Peyer's patch (tissue), 4 donors: ENCODE results near the gene KBTBD3. TPM values are rescaled to one million over a fixed set of nuclear protein-coding genes. Genes with fewer than 3 reads are reported as not detected.

Experiments
- DNase-seq, 3 donors: peaks; one replicate each; pipeline ENCODE4 v3.0.0-alpha.2; 2017 to 2019
- H3K27ac ChIP-seq, 4 donors: fragments of 200-600 bp; sonication (generic); one replicate each; pipeline ENCODE4 v1.5.1; 2016 to 2019
- H3K27me3 ChIP-seq, 2 donors: fragments of 200-600 bp; sonication (generic); one replicate each; pipeline ENCODE4 v1.5.1; 2019
- H3K36me3 ChIP-seq, 3 donors: fragments of 200-600 bp; sonication (generic); one replicate each; pipeline ENCODE4 v1.5.1; 2016 to 2019
- H3K4me1 ChIP-seq, 4 donors: fragments of 200-600 bp; sonication (generic); one replicate each; pipeline ENCODE4 v1.5.1; 2016 to 2019
- H3K4me3 ChIP-seq, 4 donors: fragments of 200-600 bp; sonication (generic); 1 replicate in 3 of 4; 2 replicates in 1 of 4; pipeline ENCODE4 v1.5.1; 2016 to 2019; ENCODE audit warnings: mild to moderate bottlenecking in 1 of 4
- H3K9me3 ChIP-seq, 4 donors: fragments of 200-600 bp; sonication (generic); one replicate each; pipeline ENCODE4 v1.5.1; 2016 to 2019; ENCODE audit warnings: mild to moderate bottlenecking in 1 of 4
- POLR2A ChIP-seq, 2 donors: fragments of 450-650 bp; IDR thresholded peaks; one replicate each; pipeline ENCODE4 v1.5.1; 2017; ENCODE audit warnings: antibody characterized with exemption in 2 of 2, mild to moderate bottlenecking in 2 of 2, moderate library complexity in 2 of 2
- total RNA-seq, 4 donors: library from RNA; depleted of rRNA; stranded (reverse); fragments of >200 nt; gene quantifications; one replicate each; pipeline ENCODE4 v1.1.0, GENCODE V29; 2016
- TF ChIP-seq, protein P1 (sequence below), 6 experiments: fragments of 450-650 bp in 4 of 6; fragments of 200-600 bp in 2 of 6; sonication (generic) in 1 of 6; IDR thresholded peaks; one replicate each; pipeline ENCODE4 v1.5.1; 2017 to 2019; ENCODE audit warnings: antibody characterized with exemption in 6 of 6, mild to moderate bottlenecking in 3 of 6, moderate library complexity in 1 of 6

Gene KBTBD3
- total RNA-seq, 4 donors from 2014 or later: 1.7 to 15.4 (median 11.9) TPM

DNA sequence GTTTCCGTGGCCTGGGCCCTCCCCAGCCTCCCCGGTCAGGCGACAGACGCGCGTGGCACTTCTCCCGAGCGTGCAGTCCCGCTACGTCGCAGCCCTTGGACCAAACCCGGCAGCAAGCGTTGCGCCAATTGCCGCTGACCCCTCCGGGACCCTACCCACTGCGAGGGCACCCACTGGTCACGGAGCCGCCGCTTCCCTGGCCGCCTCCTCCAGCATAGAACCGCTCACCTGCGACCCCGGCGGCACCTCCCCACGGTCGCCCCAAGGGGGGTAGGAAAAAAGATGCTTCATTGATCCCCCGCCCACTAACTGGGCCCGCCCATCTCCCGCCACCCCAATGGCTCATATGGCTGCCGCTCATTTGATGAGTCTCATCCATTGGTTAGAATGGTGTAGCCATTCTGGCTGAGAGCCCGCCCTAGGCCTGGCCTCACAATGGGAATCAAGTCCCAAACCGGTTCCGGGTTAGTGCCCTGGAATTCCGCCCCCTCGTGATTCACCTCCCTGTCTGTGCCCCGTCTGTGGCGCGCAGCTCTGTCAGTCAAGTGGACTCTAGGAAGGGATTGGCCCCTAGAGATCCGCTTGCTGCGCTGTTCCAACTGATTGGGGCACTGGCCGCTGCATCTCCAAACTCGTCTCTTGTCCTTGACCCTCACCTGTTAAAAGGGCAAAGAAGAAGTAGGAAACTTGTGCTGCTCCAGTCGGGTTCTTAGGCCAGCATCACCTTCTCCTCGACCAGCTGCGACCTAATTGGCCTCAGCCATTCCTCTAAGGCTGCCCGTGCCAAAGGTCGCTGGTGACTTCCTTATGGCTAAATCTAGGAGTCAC, 55.0 kb downstream of the KBTBD3 start, which contains the start of gene MSANTD4:
Gene MSANTD4, minus strand, starts transcription at position 274 of the 828 bp plus-strand sequence. CDS start 11,323 bp downstream, outside the sequence.
- H3K27me3 ChIP-seq: no peaks in the 10 kb centered on the region
- TF ChIP-seq, protein P1, sequence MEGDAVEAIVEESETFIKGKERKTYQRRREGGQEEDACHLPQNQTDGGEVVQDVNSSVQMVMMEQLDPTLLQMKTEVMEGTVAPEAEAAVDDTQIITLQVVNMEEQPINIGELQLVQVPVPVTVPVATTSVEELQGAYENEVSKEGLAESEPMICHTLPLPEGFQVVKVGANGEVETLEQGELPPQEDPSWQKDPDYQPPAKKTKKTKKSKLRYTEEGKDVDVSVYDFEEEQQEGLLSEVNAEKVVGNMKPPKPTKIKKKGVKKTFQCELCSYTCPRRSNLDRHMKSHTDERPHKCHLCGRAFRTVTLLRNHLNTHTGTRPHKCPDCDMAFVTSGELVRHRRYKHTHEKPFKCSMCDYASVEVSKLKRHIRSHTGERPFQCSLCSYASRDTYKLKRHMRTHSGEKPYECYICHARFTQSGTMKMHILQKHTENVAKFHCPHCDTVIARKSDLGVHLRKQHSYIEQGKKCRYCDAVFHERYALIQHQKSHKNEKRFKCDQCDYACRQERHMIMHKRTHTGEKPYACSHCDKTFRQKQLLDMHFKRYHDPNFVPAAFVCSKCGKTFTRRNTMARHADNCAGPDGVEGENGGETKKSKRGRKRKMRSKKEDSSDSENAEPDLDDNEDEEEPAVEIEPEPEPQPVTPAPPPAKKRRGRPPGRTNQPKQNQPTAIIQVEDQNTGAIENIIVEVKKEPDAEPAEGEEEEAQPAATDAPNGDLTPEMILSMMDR (IDR thresholded peaks at IDR 0.05): peak in 2 of 6 experiments; percentile 8 to 19
- no peak for TF ChIP-seq POLR2A (IDR thresholded peaks at IDR 0.05)
- no peaks in the 10 kb centered on the region for H3K36me3 ChIP-seq
- DNase-seq: peak; percentile 96 to 99 (median 97)
- peak within 1 kb of the TSS; percentile 72 to 85 (median 80) for H3K4me3 ChIP-seq
- H3K27ac ChIP-seq: peak within 1 kb of the TSS; percentile 61 to 87 (median 74)
- H3K4me1 ChIP-seq: peaks cover 0 to 18% (median 6%) of the 10 kb centered on the region in 4 donors
- H3K9me3 ChIP-seq: no peaks in the 10 kb centered on the region

DNA sequence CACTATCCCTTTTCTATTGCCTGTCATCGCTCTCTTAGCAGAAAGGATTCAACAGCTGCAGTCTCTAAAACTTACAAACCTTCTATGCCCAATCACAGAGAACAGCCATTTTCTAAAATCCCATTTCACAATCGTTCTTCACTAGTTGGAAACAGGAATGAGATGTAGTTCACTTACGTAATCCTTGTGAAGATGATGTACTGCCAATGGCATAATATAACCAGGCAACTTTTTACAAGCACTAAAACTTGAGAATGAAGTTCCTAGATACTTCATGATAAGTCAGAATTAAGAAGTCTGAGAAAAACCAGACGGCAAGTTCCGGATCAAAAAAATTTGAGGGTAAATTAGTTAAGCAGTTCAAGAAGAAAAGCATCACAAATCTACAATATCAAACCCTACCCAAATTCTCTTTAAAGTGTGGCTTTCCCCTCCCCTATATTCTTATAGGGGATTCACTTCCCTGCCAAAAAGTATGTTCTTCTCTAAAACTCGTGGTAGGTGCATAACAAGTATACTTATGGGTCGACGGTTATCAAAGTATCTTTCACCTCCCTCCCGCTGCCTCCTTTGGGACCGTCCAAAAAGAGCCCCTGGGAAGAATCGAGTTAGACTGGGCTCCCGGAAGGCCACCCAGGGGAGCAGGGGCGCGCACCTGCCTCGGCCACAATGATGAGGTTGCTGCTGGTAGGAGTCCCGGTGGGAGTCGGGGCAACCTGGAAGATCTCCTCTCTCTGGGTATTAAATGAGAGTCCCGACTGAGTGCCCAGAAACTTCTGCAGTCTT, 55.8 kb downstream of the KBTBD3 start:
- DNase-seq: peak in 1 of 3 donors; percentile 27
- no peaks in the 10 kb centered on the region for H3K36me3 ChIP-seq
- peak overlapping the region; percentile 61 to 87 (median 64) for H3K27ac ChIP-seq
- TF ChIP-seq, protein P1 (IDR thresholded peaks at IDR 0.05): no peak
- no peak for TF ChIP-seq POLR2A (IDR thresholded peaks at IDR 0.05)
- no peaks in the 10 kb centered on the region for H3K27me3 ChIP-seq
- H3K4me1 ChIP-seq: peaks cover 0 to 23% (median 6%) of the 10 kb centered on the region in 4 donors
- peak overlapping the region; percentile 72 to 85 (median 80) for H3K4me3 ChIP-seq
- H3K9me3 ChIP-seq: no peaks in the 10 kb centered on the region

- Histone ChIP-seq H3K27ac (no peak overlapping the region), H3K4me1 (peaks cover 0 to 23% (median 6%) of the 10 kb centered on the region in 4 donors), H3K36me3 (no peaks in the 10 kb centered on the region), H3K27me3 (no peaks in the 10 kb centered on the region), H3K4me3 (no peak overlapping the region), H3K9me3 (no peaks in the 10 kb centered on the region)
- no peak for DNase-seq
- TF ChIP-seq, protein P1 (IDR thresholded peaks at IDR 0.05): no peak
- no peak for TF ChIP-seq POLR2A (IDR thresholded peaks at IDR 0.05)
Observed at GRCh38 chr11:106017093-106017492, 60.1 kb downstream of the KBTBD3 start.

- Histone ChIP-seq H3K36me3 (peaks cover 0 to 8% (median 0%) of the 10 kb centered on the region in 3 donors), H3K27me3 (no peaks in the 10 kb centered on the region), H3K4me3 (no peak overlapping the region), H3K27ac (no peak overlapping the region), H3K4me1 (peaks cover 0 to 9% (median 0%) of the 10 kb centered on the region in 4 donors), H3K9me3 (no peaks in the 10 kb centered on the region)
- TF ChIP-seq, protein P1 (IDR thresholded peaks at IDR 0.05): no peak
- TF ChIP-seq POLR2A (IDR thresholded peaks at IDR 0.05): no peak
- DNase-seq: no peak
Observed at GRCh38 chr11:106015066-106015465, 62.1 kb downstream of the KBTBD3 start.

- Histone ChIP-seq H3K27me3 (no peaks in the 10 kb centered on the region), H3K4me1 (peaks cover 0 to 5% (median 0%) of the 10 kb centered on the region in 4 donors), H3K27ac (no peak overlapping the region), H3K4me3 (no peak overlapping the region), H3K36me3 (peaks cover 0 to 12% (median 0%) of the 10 kb centered on the region in 3 donors), H3K9me3 (no peaks in the 10 kb centered on the region)
- DNase-seq: no peak
- no peak for TF ChIP-seq POLR2A (IDR thresholded peaks at IDR 0.05)
- TF ChIP-seq, protein P1 (IDR thresholded peaks at IDR 0.05): no peak
Observed at GRCh38 chr11:106014620-106015019, 62.5 kb downstream of the KBTBD3 start.
